Stimulated activated memory B cell treated with anti-CD40 and anti-IgM and Interleukin-4, amounts not matched to agents 10 μg/mL and 1 μg/mL and 100 μg/mL, for 72 hours (primary cell): ENCODE measurements around the gene NTNG1.

Experiments used
- ATAC-seq: fragments of 150-1000 bp; cut with Tn5 transposase; 2 replicates; pipeline ENCODE4 v1.10.0; 2021
- H3K27ac Mint-ChIP-seq: one replicate; pipeline ENCODE4 v1.8.0; 2022; ENCODE audit warnings: mild to moderate bottlenecking, mixed read lengths
- H3K27me3 Mint-ChIP-seq: one replicate; pipeline ENCODE4 v1.8.0; 2022; ENCODE audit warnings: mixed read lengths
- H3K36me3 Mint-ChIP-seq: one replicate; pipeline ENCODE4 v1.8.0; 2022; ENCODE audit warnings: mixed read lengths
- H3K4me1 Mint-ChIP-seq: one replicate; pipeline ENCODE4 v1.8.0; 2022; ENCODE audit warnings: mixed read lengths
- H3K4me3 Mint-ChIP-seq: one replicate; pipeline ENCODE4 v1.8.0; 2022; ENCODE audit warnings: mild to moderate bottlenecking, moderate library complexity, mixed read lengths
- H3K9me3 Mint-ChIP-seq: one replicate; pipeline ENCODE4 v1.8.0; 2022; ENCODE audit warnings: mixed read lengths

The NTNG1 gene

DNA sequence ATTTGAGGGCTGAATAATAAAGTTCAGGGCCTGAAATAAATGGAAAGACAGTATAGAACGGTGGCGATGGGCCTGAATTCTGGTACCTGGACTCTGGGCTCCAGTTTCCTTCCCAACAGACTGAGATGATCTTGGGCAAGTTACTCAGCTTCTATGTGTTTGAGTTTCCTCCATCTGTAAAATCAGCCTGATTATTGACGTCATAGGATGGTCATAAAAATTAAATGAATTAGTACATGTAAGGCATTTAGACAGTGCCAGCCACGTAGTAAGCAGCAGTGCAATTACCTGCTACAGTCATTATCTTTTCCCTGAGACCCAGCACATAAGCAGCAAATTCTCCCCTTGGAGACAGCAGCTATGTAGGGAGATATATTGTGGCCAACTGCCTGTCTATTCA is 260.9 kb downstream of the NTNG1 start:
- peaks cover 6% of the 10 kb centered on the region for H3K36me3 Mint-ChIP-seq
- ATAC-seq: no peak

DNA sequence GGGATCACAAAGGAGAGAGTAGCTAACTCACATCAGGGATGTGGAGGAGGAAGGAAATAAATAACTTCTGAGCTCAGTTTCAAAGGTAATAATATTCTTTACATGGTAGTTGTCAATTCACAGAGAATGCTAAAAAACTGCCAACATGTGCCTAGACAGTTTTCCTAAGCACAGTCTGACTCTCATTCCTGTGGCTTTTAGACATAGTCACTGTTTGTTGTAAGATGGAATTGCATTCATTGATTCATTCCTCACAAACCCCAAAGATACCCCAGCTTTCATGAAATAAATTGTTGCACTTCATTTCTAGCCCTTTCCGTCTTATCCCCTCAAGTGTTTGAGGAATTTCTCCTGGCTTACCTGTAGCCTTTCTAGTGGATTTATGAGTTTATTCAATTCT is 263.9 kb downstream of the NTNG1 start:
- ATAC-seq: no peak
- Mint-ChIP-seq H3K36me3 (peaks cover 4% of the 10 kb centered on the region), H3K27me3 (no peaks in the 10 kb centered on the region), H3K4me1 (peaks cover 16% of the 10 kb centered on the region), H3K4me3 (no peak overlapping the region), H3K27ac (no peak overlapping the region), H3K9me3 (no peaks in the 10 kb centered on the region)

More for the DNA sequence above, 260.9 kb downstream of the NTNG1 start:
- no peaks in the 10 kb centered on the region for H3K9me3 Mint-ChIP-seq
- H3K4me3 Mint-ChIP-seq: no peak overlapping the region
- no peak overlapping the region for H3K27ac Mint-ChIP-seq
- no peaks in the 10 kb centered on the region for H3K27me3 Mint-ChIP-seq
- H3K4me1 Mint-ChIP-seq: peaks cover 16% of the 10 kb centered on the region

DNA sequence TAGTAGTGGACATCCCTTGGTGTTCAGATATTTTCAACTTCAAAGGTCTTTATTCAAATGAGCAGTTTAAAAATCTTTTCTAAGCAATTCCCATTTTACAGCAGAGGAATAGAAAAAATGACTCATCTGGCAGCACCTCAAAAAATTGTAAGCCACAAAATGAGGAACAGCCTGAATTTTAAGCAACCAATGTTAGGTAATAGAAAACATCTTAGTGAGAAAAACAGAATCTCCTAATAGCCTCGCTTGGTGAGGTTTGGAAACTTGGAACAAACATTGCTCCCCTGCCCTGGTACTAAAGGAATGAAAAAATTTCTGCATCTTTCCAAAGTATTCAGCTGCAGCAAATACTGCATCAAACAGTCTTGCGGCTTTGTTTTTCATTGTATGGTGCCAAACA is 264.4 kb downstream of the NTNG1 start:
- H3K4me1 Mint-ChIP-seq: peaks cover 16% of the 10 kb centered on the region
- H3K36me3 Mint-ChIP-seq: no peaks in the 10 kb centered on the region
- H3K27ac Mint-ChIP-seq: no peak overlapping the region
- ATAC-seq: no peak
- no peak overlapping the region for H3K4me3 Mint-ChIP-seq
- no peaks in the 10 kb centered on the region for H3K27me3 Mint-ChIP-seq
- H3K9me3 Mint-ChIP-seq: no peaks in the 10 kb centered on the region

DNA sequence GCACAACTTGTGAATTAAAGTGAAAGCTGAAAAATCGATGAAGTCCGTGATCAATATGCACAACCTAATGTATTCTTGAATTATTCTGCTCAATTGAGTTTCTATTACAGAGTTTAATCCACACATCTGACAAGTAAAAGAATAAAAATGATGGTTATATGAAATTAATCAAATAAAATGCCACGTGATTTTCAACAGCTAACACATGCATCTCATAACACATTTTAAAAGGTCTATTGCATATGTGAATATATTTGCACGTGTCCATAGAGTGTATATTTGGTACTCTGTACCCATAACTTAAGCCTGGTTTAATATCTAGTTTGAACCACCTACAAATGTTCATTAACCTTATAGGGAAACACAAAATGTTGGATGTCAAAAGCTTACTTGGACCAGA is 266.2 kb downstream of the NTNG1 start:
- no peak overlapping the region for H3K27ac Mint-ChIP-seq
- no peaks in the 10 kb centered on the region for H3K27me3 Mint-ChIP-seq
- no peak for ATAC-seq
- peaks cover 16% of the 10 kb centered on the region for H3K4me1 Mint-ChIP-seq
- H3K9me3 Mint-ChIP-seq: no peaks in the 10 kb centered on the region
- no peaks in the 10 kb centered on the region for H3K36me3 Mint-ChIP-seq
- no peak overlapping the region for H3K4me3 Mint-ChIP-seq

DNA sequence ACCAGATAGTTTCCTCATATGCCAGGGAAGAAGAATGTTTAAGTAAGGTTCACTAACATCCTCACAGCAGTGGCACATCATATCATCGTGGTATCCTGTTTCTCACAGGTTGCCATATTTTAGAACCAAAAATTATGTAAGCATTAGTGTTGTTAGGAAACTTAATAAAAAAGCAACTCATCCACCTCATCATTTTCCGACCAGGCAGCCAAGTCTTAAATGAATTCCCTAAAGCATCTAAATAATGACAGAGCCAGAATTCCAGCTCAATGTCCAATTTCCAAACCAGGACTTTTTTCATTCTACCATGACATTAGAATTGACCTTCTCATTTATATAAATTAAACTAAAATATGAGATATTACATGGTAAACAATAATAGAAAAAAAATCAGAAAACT is 272.7 kb downstream of the NTNG1 start:
- Mint-ChIP-seq H3K4me1 (no peaks in the 10 kb centered on the region), H3K36me3 (no peaks in the 10 kb centered on the region), H3K4me3 (no peak overlapping the region), H3K9me3 (no peaks in the 10 kb centered on the region), H3K27me3 (no peaks in the 10 kb centered on the region), H3K27ac (no peak overlapping the region)
- ATAC-seq: no peak

DNA sequence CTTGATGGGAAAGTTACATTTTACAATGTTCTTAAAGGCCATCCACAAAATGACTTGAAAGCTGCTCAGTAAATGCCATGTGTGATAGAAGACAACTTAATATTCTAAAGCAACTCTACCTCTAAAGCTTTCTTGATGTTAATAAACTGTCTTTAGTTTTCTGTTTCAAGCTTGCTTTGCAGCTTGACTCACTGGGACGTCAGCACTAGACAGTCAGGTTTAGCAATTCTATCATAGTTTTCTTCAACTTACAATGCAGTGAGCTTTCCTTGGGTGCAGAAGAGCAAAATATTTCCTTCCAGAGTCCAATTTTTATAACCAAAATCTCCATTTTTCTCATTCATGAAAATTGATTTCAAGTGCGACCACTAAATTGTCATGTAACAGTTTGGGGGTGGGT is 273.1 kb downstream of the NTNG1 start:
- H3K4me3 Mint-ChIP-seq: no peak overlapping the region

DNA sequence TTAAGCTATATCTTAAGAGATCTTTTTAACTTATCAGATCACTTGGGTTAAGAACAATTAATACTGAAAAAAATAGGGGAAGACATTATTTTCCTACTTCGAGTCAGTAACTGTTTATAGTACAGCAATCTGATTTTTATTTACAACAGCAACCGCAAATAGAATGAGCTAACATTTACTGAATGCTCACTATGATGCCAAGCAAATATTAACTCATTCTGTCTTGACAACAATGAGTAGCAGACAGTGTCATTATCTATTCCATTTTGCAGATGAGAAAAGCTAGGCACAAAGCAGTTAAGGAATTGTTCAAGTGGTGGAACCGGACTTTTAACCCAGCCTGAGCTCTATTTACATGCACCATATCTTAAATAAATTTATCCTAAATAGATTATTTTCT is 273.7 kb downstream of the NTNG1 start:
- H3K27me3 Mint-ChIP-seq: no peaks in the 10 kb centered on the region
- no peaks in the 10 kb centered on the region for H3K36me3 Mint-ChIP-seq
- H3K27ac Mint-ChIP-seq: no peak overlapping the region
- no peak overlapping the region for H3K4me3 Mint-ChIP-seq
- no peak for ATAC-seq
- no peaks in the 10 kb centered on the region for H3K9me3 Mint-ChIP-seq
- H3K4me1 Mint-ChIP-seq: peaks cover 7% of the 10 kb centered on the region

More for the DNA sequence above, 273.1 kb downstream of the NTNG1 start:
- no peaks in the 10 kb centered on the region for H3K27me3 Mint-ChIP-seq
- no peaks in the 10 kb centered on the region for H3K36me3 Mint-ChIP-seq
- no peak for ATAC-seq
- H3K27ac Mint-ChIP-seq: no peak overlapping the region
- H3K4me1 Mint-ChIP-seq: peaks cover 2% of the 10 kb centered on the region
- no peaks in the 10 kb centered on the region for H3K9me3 Mint-ChIP-seq

DNA sequence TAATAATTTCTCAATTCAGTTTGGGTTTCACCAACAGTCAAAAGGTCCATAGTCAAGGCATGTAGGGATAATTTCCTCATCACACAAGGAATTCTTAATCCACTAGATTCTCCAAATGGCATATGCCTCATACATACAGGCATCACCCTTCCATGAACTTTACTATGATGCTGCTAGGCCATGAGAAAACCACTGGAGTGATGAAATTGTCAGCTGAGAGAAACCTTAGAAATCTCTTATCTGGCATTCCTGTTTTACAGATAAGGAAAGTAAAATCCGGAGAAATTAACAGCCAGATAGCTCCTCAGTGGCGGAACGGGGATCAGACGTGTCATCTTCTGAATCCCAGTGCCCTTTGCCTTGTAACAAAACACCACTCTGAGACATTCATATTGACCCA is 274.4 kb downstream of the NTNG1 start:
- no peaks in the 10 kb centered on the region for H3K27me3 Mint-ChIP-seq
- H3K27ac Mint-ChIP-seq: no peak overlapping the region
- no peak for ATAC-seq
- H3K36me3 Mint-ChIP-seq: no peaks in the 10 kb centered on the region
- H3K4me3 Mint-ChIP-seq: no peak overlapping the region
- H3K9me3 Mint-ChIP-seq: no peaks in the 10 kb centered on the region
- peaks cover 7% of the 10 kb centered on the region for H3K4me1 Mint-ChIP-seq

DNA sequence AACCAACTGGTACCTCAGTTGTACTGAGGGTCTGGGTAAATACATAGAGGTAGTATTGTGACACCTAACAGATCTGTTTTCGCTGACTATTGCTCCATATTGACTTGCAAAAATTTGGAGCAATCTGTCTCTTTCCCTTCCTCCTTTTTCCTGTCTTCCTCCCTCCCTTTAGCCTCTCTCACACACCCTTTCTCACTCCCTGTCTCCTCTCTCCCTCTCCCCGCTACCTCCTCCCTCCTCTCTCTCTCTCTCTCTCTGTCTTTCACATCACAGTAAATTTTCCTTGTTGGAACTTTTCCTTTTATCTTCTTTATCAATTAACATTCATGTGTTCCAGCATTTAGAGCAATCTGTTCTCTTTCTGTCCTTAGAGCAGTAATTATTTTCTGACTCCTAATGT is 278.2 kb downstream of the NTNG1 start:
- H3K36me3 Mint-ChIP-seq: no peaks in the 10 kb centered on the region
- H3K9me3 Mint-ChIP-seq: no peaks in the 10 kb centered on the region
- no peak for ATAC-seq
- no peaks in the 10 kb centered on the region for H3K27me3 Mint-ChIP-seq
- H3K4me1 Mint-ChIP-seq: peaks cover 7% of the 10 kb centered on the region
- peak overlapping the region; percentile 7 for H3K27ac Mint-ChIP-seq
- no peak overlapping the region for H3K4me3 Mint-ChIP-seq

DNA sequence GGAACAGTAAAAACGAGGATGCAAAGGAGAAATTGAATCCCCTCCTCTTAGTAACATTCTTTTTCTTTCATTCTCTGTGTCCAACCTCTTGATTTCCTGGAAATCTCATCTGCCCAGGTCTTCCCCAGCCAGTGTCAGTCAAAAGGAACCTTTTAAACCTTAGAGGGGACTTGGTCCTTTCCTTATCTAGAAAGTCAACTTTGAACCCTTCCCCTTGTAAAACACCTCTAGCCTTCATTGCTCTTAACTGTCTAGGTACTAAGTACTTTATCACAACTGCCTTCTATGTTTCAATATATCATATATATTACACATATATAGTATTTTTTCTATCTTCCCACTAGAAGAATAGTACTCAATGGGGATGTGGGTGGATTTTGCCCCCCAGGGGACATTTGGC is 282.1 kb downstream of the NTNG1 start:
- Mint-ChIP-seq H3K27ac (no peak overlapping the region), H3K27me3 (no peaks in the 10 kb centered on the region), H3K4me3 (no peak overlapping the region), H3K4me1 (peaks cover 7% of the 10 kb centered on the region), H3K9me3 (peaks cover 2% of the 10 kb centered on the region), H3K36me3 (peaks cover 4% of the 10 kb centered on the region)
- ATAC-seq: no peak

DNA sequence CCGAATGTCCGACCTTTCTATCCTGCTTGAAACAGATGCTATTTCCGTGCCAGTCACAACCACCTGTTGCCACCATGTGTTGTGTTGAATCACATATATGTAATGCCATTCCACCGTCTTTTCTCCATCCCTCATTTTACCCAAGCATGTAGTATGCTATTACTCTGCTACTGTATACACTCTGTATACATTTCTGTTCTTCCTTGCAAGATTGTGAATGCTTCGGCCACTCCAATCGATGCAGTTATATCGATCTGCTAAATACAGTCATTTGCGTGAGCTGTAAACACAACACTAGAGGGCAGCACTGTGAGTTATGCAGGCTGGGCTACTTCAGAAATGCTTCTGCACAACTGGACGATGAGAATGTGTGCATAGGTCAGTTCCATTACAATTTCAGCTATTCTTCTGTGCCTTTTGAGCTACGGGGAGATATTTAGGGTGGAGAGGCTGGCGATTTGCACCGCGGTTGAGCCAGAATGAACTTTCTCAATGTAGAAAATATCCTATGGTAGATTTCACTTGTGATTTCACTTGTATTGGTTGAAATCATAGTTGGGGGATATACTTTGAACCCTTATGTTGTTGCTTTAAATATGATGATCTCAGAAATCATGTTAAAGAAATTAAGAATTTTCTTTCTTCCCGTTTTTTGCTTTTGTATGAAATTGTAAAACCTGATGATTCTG is 289.8 kb downstream of the NTNG1 start:
- peak; percentile 56 for ATAC-seq
- H3K9me3 Mint-ChIP-seq: no peaks in the 10 kb centered on the region
- peaks cover 17% of the 10 kb centered on the region for H3K4me1 Mint-ChIP-seq
- no peaks in the 10 kb centered on the region for H3K36me3 Mint-ChIP-seq
- H3K27ac Mint-ChIP-seq: no peak overlapping the region
- H3K27me3 Mint-ChIP-seq: no peaks in the 10 kb centered on the region
- peak overlapping the region; percentile 60 for H3K4me3 Mint-ChIP-seq

DNA sequence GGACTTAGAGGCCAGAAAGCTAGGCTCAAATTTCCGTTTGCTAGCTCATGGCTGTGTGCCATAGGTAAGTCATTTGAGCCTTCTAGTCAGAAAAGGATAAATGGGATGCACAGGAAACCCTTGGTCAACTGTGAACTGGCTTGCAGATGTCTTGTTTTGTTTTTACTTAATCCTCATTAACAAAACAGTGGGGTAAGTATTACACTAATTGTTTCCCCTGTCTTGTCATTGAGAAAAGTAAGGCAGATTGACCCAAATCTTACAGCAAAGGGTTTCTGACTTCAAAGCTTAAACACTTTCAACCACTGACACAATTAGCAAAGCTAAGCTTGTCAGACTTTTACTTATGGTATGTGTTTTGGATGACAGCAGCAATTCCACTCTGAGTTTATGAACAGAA is 291.3 kb downstream of the NTNG1 start:
- Mint-ChIP-seq H3K4me1 (peaks cover 17% of the 10 kb centered on the region), H3K4me3 (no peak overlapping the region), H3K36me3 (no peaks in the 10 kb centered on the region), H3K9me3 (no peaks in the 10 kb centered on the region), H3K27me3 (no peaks in the 10 kb centered on the region), H3K27ac (no peak overlapping the region)
- ATAC-seq: no peak

DNA sequence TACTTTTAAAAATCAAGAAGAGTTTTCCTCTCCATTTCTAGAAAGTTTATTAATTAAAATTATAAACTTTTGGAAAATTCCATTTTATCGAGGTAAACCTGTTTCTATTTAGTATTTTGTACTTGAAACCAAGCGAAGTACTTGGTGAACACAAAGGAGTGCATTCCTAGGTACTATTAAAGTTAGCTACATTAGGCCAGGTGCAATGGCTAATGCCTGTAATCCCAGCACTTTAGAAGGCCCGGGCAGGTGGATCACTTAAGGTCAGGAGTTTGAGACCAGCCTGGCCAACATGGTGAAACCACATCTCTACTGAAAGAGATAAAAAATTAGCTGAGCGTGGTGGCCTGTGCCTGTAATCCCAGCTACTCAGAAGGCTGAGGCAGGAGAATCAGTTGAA is 292.2 kb downstream of the NTNG1 start:
- no peaks in the 10 kb centered on the region for H3K27me3 Mint-ChIP-seq
- no peak for ATAC-seq
- no peaks in the 10 kb centered on the region for H3K36me3 Mint-ChIP-seq
- no peak overlapping the region for H3K27ac Mint-ChIP-seq
- peaks cover 17% of the 10 kb centered on the region for H3K4me1 Mint-ChIP-seq
- H3K9me3 Mint-ChIP-seq: no peaks in the 10 kb centered on the region
- H3K4me3 Mint-ChIP-seq: no peak overlapping the region

DNA sequence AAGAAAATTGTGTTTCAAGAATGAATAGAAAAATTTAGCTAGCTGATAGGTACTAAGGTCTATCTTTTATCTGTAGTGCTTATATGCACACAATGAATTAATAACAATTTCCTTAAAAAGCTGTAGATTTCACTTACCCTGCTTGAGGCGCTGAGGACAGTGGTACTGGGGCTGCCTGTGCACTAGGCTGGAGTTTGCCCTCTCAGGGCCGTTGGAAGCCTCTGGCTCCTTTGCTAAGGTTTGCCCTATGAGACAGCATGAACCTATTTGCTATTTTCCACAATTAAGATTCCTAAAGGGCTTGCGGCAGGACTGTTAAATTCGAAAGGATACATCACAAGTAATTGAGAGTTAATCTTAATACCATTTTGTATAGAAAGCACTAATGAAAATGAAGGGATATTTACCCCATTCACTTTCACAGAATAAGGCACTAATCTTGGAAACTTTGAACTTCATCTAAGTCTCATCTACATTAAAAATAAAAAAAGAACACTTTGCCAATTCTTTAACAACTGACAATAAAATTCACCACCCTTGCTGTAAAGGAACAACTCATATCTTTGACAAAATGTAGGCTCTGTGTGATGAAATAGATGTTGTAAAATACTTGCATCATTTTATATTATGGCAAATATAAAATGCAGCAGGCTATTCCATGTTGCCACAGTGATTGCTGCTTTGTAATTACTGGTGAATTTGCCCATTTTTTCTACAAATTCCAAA is 293.0 kb downstream of the NTNG1 start:
- Mint-ChIP-seq H3K9me3 (no peaks in the 10 kb centered on the region), H3K36me3 (no peaks in the 10 kb centered on the region), H3K4me1 (peaks cover 17% of the 10 kb centered on the region)

DNA sequence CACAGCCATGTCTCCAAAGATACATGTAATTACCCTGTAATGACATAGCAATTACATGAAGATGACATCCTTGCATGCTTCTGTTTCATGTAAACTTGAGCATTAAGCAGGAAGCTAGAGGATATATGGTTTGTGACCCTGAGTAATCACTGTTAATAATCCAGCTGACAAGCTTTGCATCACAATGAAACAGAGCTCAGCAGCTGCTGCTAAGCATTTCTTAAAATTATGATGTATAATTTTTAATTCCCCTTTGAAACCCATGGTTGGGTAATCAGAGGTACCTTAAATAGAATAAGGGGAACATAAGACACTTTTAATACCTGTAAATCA is 293.5 kb downstream of the NTNG1 start:
- peak overlapping the region; percentile 55 for H3K27ac Mint-ChIP-seq
- no peaks in the 10 kb centered on the region for H3K9me3 Mint-ChIP-seq
- H3K36me3 Mint-ChIP-seq: no peaks in the 10 kb centered on the region
- ATAC-seq: no peak
- H3K4me3 Mint-ChIP-seq: no peak overlapping the region
- no peaks in the 10 kb centered on the region for H3K27me3 Mint-ChIP-seq
- peaks cover 17% of the 10 kb centered on the region for H3K4me1 Mint-ChIP-seq

More for the DNA sequence above, 293.0 kb downstream of the NTNG1 start:
- H3K4me3 Mint-ChIP-seq: no peak overlapping the region
- H3K27me3 Mint-ChIP-seq: no peaks in the 10 kb centered on the region
- no peak for ATAC-seq
- peak overlapping the region; percentile 55 for H3K27ac Mint-ChIP-seq

DNA sequence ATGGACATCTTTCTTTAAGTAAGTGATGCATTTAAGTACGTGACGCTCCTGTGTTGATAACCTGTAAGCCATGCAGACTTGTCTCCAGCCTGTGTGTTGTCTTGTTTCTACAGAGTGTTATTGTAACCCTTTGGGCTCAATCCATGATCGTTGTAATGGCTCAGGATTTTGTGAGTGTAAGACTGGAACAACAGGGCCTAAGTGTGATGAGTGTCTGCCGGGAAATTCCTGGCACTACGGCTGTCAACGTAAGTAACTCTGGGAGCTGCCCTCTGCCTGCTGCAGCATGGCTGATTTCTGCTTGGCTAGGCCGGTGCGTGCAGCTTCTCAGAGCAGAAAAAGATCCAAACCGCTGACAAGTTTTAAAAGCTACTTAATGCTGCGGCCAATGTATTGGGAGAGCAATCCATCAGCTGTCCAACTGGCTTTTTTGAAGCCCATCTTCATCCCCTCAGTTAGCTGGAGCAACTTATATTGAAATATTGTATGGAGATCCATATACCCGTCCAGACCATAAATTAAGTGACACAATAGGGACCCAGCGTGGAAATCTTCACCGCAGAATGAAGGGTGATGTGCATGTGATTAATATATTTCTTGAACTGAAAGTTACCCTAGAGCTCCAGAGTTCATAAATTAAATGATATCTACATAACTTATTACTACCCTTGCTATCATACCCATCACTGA is 295.9 kb downstream of the NTNG1 start:
- Mint-ChIP-seq H3K9me3 (no peaks in the 10 kb centered on the region), H3K27ac (no peak overlapping the region), H3K4me1 (peaks cover 23% of the 10 kb centered on the region), H3K4me3 (no peak overlapping the region), H3K36me3 (no peaks in the 10 kb centered on the region), H3K27me3 (no peaks in the 10 kb centered on the region)
- ATAC-seq: no peak
